Fibroblast of lung (primary cell): ENCODE results near the gene RB1. TPM values are rescaled to one million over a fixed set of nuclear protein-coding genes. Genes with fewer than 3 reads are reported as not detected.

ENCODE experiments used
- DNase-seq, 2 donors: peaks; one replicate each; pipeline versions ENCODE4 v3.0.0 to v3.0.0-alpha.2; 2010; ENCODE audit warnings: low read depth in 2 of 2
- H2AFZ ChIP-seq: 2 replicates; pipeline ENCODE4 v1.5.1; 2012; ENCODE audit warnings: low read length, control low read depth, inconsistent platforms
- H3K27ac ChIP-seq: 2 replicates; pipeline ENCODE4 v1.5.1; 2011; ENCODE audit warnings: low read length, control low read depth; ENCODE audit not compliant: insufficient read depth
- H3K27me3 ChIP-seq: 2 replicates; pipeline ENCODE4 v1.5.1; 2011; ENCODE audit warnings: mild to moderate bottlenecking, low read length; ENCODE audit not compliant: control insufficient read depth, insufficient read depth
- H3K36me3 ChIP-seq: 2 replicates; pipeline ENCODE4 v1.5.1; 2011; ENCODE audit warnings: low read length; ENCODE audit not compliant: control insufficient read depth, insufficient read depth
- H3K4me1 ChIP-seq: 2 replicates; pipeline ENCODE4 v1.5.1; 2011; ENCODE audit warnings: low read length; ENCODE audit not compliant: control insufficient read depth, insufficient read depth; ENCODE audit errors: extremely low read depth
- H3K4me2 ChIP-seq: 2 replicates; pipeline ENCODE4 v1.5.1; 2011; ENCODE audit warnings: low read length, control low read depth; ENCODE audit not compliant: insufficient read depth; ENCODE audit errors: extremely low read depth
- H3K4me3 ChIP-seq, 4 experiments: fragments of 200-600 bp in 1 of 4; sonication (generic) in 1 of 4; replicated peaks in 1 of 4; 2 replicates each; pipeline ENCODE4 v1.5.1; 2011 to 2016; ENCODE audit warnings: low read length in 4 of 4, low read depth in 3 of 4, mild to moderate bottlenecking in 3 of 4, control low read depth in 2 of 4, inconsistent platforms in 1 of 4, mixed read lengths in 1 of 4; ENCODE audit not compliant: insufficient read depth in 1 of 4; ENCODE audit errors: control extremely low read depth in 1 of 4
- H3K79me2 ChIP-seq: 2 replicates; pipeline ENCODE4 v1.5.1; 2012; ENCODE audit warnings: mild to moderate bottlenecking, low read length, inconsistent platforms; ENCODE audit not compliant: control insufficient read depth, insufficient read depth
- H3K9ac ChIP-seq: 2 replicates; pipeline ENCODE4 v1.5.1; 2011; ENCODE audit warnings: mild to moderate bottlenecking, low read length, control low read depth; ENCODE audit not compliant: insufficient read depth
- H3K9me3 ChIP-seq: 2 replicates; pipeline ENCODE4 v1.5.1; 2012; ENCODE audit warnings: low read depth, low read length; ENCODE audit not compliant: control insufficient read depth, insufficient read depth
- H4K20me1 ChIP-seq: 2 replicates; pipeline ENCODE4 v1.5.1; 2011; ENCODE audit warnings: low read length; ENCODE audit not compliant: control insufficient read depth, insufficient read depth; ENCODE audit errors: extremely low read depth
- EZH2 ChIP-seq: IDR thresholded peaks from 2 replicates; pipeline ENCODE4 v1.5.1; 2012; ENCODE audit warnings: low read length, control low read depth, mild to moderate bottlenecking; ENCODE audit errors: missing control alignments
- polyA plus RNA-seq, 2 donors: library from polyadenylated mRNA; depleted of rRNA in 1 of 2; stranded (reverse) in 1 of 2; unstranded in 1 of 2; fragments of >200 nt; gene quantifications; 2 replicates each; pipeline ENCODE4 v1.2.1, GENCODE V29; 2011 to 2012; ENCODE audit warnings: missing spikeins in 1 of 2
- total RNA-seq: library from RNA; depleted of rRNA; stranded (reverse); fragments of >200 nt; gene quantifications from 2 replicates; pipeline ENCODE4 v1.2.1, GENCODE V29; 2014
- TF ChIP-seq, protein P1 (sequence below), 2 donors: IDR thresholded peaks in 1 of 2; conservative IDR thresholded peaks in 1 of 2; 1 replicate in 1 of 2; 2 replicates in 1 of 2; pipeline ENCODE4 v1.5.1; 2011 to 2012; ENCODE audit warnings: low read length in 2 of 2, control low read depth in 1 of 2, inconsistent platforms in 1 of 2, low read depth in 1 of 2, mild to moderate bottlenecking in 1 of 2

RB1 gene
- total and polyA plus RNA-seq, 2 donors (not counting 1 experiment from before 2014, with no cell fraction given) = 31.9 to 39.7 TPM

DNA sequence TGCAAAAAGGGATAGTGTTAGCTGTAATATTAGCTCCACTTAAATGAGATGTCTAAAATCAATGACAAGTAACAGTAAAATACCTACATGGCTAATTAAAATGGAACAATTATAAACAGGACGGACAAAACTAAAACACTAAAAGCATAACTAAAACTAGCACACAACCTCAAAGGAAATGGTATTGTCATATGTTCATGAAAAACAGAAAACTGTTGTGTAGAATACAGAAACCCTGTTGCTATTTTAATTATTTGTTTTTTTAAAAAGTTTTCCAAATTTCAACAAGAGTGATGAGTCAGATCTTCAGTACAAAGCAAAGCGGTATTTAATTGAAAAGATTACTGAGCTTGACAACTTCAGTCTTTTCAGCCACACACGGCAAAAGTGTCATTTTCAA, 225.2 kb downstream of the RB1 start:
- no peak for DNase-seq
- Histone ChIP-seq H3K9ac (no peak overlapping the region), H3K4me2 (no peak overlapping the region), H3K27ac (no peak overlapping the region), H3K4me3 (no peak overlapping the region), H3K36me3 (no peaks in the 10 kb centered on the region), H3K79me2 (no peaks in the 10 kb centered on the region), H3K9me3 (no peaks in the 10 kb centered on the region), H3K27me3 (no peaks in the 10 kb centered on the region), H4K20me1 (no peaks in the 10 kb centered on the region), H3K4me1 (no peaks in the 10 kb centered on the region), H2AFZ (no peak overlapping the region)
- TF ChIP-seq, protein P1, sequence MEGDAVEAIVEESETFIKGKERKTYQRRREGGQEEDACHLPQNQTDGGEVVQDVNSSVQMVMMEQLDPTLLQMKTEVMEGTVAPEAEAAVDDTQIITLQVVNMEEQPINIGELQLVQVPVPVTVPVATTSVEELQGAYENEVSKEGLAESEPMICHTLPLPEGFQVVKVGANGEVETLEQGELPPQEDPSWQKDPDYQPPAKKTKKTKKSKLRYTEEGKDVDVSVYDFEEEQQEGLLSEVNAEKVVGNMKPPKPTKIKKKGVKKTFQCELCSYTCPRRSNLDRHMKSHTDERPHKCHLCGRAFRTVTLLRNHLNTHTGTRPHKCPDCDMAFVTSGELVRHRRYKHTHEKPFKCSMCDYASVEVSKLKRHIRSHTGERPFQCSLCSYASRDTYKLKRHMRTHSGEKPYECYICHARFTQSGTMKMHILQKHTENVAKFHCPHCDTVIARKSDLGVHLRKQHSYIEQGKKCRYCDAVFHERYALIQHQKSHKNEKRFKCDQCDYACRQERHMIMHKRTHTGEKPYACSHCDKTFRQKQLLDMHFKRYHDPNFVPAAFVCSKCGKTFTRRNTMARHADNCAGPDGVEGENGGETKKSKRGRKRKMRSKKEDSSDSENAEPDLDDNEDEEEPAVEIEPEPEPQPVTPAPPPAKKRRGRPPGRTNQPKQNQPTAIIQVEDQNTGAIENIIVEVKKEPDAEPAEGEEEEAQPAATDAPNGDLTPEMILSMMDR (conservative IDR thresholded peaks at IDR 0.05 in 1 of 2, IDR thresholded peaks at IDR 0.05 in 1 of 2; ENCODE audit: low read depth in 1 of 2, low read length in 2 of 2) = no peak
- TF ChIP-seq EZH2 = no peak

DNA sequence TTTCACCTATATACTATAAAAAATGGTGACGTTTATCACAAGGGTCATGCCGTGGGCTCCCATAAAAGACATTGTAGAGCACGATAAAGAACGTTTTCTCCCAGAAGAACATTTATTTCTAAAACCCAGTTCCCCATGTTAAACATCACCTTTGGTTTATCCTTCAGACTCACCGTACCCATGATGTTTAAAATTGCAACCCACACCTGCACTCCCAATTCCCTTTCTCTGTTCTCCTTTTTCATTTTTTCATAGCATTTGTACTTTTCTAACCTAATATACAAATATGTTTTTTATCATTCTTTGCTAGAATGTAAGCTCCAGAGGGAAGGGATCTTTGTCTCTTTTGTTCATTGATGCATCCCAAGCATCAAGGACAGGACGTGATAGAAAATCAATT, 227.3 kb downstream of the RB1 start:
- no peaks in the 10 kb centered on the region for H3K4me1 ChIP-seq
- no peak for DNase-seq
- no peak overlapping the region for H3K4me3 ChIP-seq
- no peak overlapping the region for H3K27ac ChIP-seq
- no peak for TF ChIP-seq EZH2
- TF ChIP-seq, protein P1 (conservative IDR thresholded peaks at IDR 0.05 in 1 of 2, IDR thresholded peaks at IDR 0.05 in 1 of 2; ENCODE audit: low read depth in 1 of 2, low read length in 2 of 2) = no peak
- no peaks in the 10 kb centered on the region for H3K79me2 ChIP-seq
- H3K9me3 ChIP-seq = no peaks in the 10 kb centered on the region
- no peak overlapping the region for H2AFZ ChIP-seq
- H4K20me1 ChIP-seq = no peaks in the 10 kb centered on the region
- no peak overlapping the region for H3K4me2 ChIP-seq
- no peaks in the 10 kb centered on the region for H3K36me3 ChIP-seq
- no peaks in the 10 kb centered on the region for H3K27me3 ChIP-seq
- H3K9ac ChIP-seq = no peak overlapping the region

Other genes with a start within 250 kb of the RB1 start
- 21.8 and 25.4 TPM in 2 replicates for gene MED4, start 208.6 kb upstream of the RB1 start, total RNA-seq
- 59.6 and 66.7 TPM in 2 replicates for gene MED4, start 208.6 kb upstream of the RB1 start, polyA plus RNA-seq
- gene ITM2B, start 70.5 kb upstream of the RB1 start, total RNA-seq = 79.4 and 117 TPM in 2 replicates
- 336 and 645 TPM in 2 replicates for gene ITM2B, start 70.5 kb upstream of the RB1 start, polyA plus RNA-seq
- gene LPAR6, start 109.4 kb downstream of the RB1 start, total RNA-seq = 4.9 and 7.6 TPM in 2 replicates
- 3.6 and 6.8 TPM in 2 replicates for gene LPAR6, start 109.4 kb downstream of the RB1 start, polyA plus RNA-seq
- gene RCBTB2, start 229.3 kb downstream of the RB1 start, total RNA-seq = 6.9 and 8.4 TPM in 2 replicates
- 6.0 and 9.6 TPM in 2 replicates for gene RCBTB2, start 229.3 kb downstream of the RB1 start, polyA plus RNA-seq